Keratinocyte (primary cell): Measurements from ENCODE around the gene ZNF239. TPM values are rescaled to one million over a fixed set of nuclear protein-coding genes. Genes with fewer than 3 reads are reported as not detected.

Source experiments
- DNase-seq: peaks from one replicate; pipeline ENCODE4 v3.0.0-alpha.2; 2011; ENCODE audit warnings: low read depth, missing footprints, low spot score
- FAIRE-seq: peaks from 2 replicates; lab custom pipeline; 2011; peaks lifted over from hg19 to GRCh38; lab: Jason Lieb, UNC
- H2AFZ ChIP-seq: 2 replicates; pipeline ENCODE4 v1.6.0; 2012; ENCODE audit warnings: low read length, control low read depth, inconsistent platforms; ENCODE audit not compliant: control insufficient read depth
- H3K27ac ChIP-seq: 2 replicates; pipeline ENCODE4 v1.5.1; 2011; ENCODE audit warnings: low read length; ENCODE audit not compliant: control insufficient read depth, insufficient read depth
- H3K27me3 ChIP-seq: 3 replicates; pipeline ENCODE4 v1.6.0; 2011; ENCODE audit warnings: low read length; ENCODE audit not compliant: control insufficient read depth, insufficient read depth; ENCODE audit errors: extremely low read depth
- H3K36me3 ChIP-seq, 2 experiments: 2 replicates in 1 of 2; 3 replicates in 1 of 2; pipeline ENCODE4 v1.5.1; 2011; ENCODE audit warnings: low read length in 2 of 2, mild to moderate bottlenecking in 1 of 2; ENCODE audit not compliant: control insufficient read depth in 2 of 2, insufficient read depth in 2 of 2; ENCODE audit errors: extremely low read depth in 1 of 2
- H3K4me1 ChIP-seq: 3 replicates; pipeline ENCODE4 v1.5.1; 2011; ENCODE audit warnings: low read length; ENCODE audit not compliant: control insufficient read depth, insufficient read depth; ENCODE audit errors: extremely low read depth
- H3K4me2 ChIP-seq: 3 replicates; pipeline ENCODE4 v1.6.0; 2011; ENCODE audit warnings: low read depth, low read length; ENCODE audit not compliant: control insufficient read depth, insufficient read depth; ENCODE audit errors: extremely low read depth
- H3K4me3 ChIP-seq, 3 experiments: fragments of 200-600 bp in 1 of 3; sonication (generic) in 1 of 3; 2 replicates in 2 of 3; 3 replicates in 1 of 3; pipeline ENCODE4 v1.5.1; 2011 to 2016; ENCODE audit warnings: low read length in 3 of 3, mild to moderate bottlenecking in 3 of 3, control low read depth in 2 of 3, inconsistent platforms in 1 of 3, low read depth in 1 of 3, mixed read lengths in 1 of 3, mixed run types in 1 of 3, moderate library complexity in 1 of 3; ENCODE audit not compliant: control insufficient read depth in 2 of 3, insufficient read depth in 2 of 3; ENCODE audit errors: extremely low read depth in 1 of 3
- H3K79me2 ChIP-seq: 2 replicates; pipeline ENCODE4 v1.6.0; 2012; ENCODE audit warnings: low read length; ENCODE audit not compliant: control insufficient read depth, insufficient read depth
- H3K9ac ChIP-seq: 3 replicates; pipeline ENCODE4 v1.6.0; 2011; ENCODE audit warnings: low read length; ENCODE audit not compliant: control insufficient read depth, insufficient read depth; ENCODE audit errors: extremely low read depth
- H3K9me1 ChIP-seq: 3 replicates; pipeline ENCODE4 v1.6.0; 2011; ENCODE audit warnings: low read length; ENCODE audit not compliant: control insufficient read depth, insufficient read depth; ENCODE audit errors: extremely low read depth
- H3K9me3 ChIP-seq: 2 replicates; pipeline ENCODE4 v1.5.1; 2012; ENCODE audit warnings: low read depth, low read length; ENCODE audit not compliant: control insufficient read depth
- H4K20me1 ChIP-seq: 3 replicates; pipeline ENCODE4 v1.6.0; 2011; ENCODE audit warnings: low read length; ENCODE audit not compliant: control insufficient read depth, insufficient read depth; ENCODE audit errors: extremely low read depth
- CTCF ChIP-seq, 3 experiments: IDR thresholded peaks in 1 of 3; conservative IDR thresholded peaks in 1 of 3; optimal IDR thresholded peaks in 1 of 3; 2 replicates in 2 of 3; 3 replicates in 1 of 3; pipeline versions ENCODE3 to v1.5.1; 2011; ENCODE audit warnings: low read length in 3 of 3, mild to moderate bottlenecking in 3 of 3, moderate library complexity in 2 of 3, control low read depth in 1 of 3, inconsistent platforms in 1 of 3; ENCODE audit not compliant: insufficient read depth in 2 of 3; ENCODE audit errors: extremely low read depth in 1 of 3
- EZH2 ChIP-seq: IDR thresholded peaks from one replicate; pipeline ENCODE4 v1.6.1; 2012; ENCODE audit warnings: inconsistent platforms, mild to moderate bottlenecking, low read length, moderate library complexity
- dilution Hi-C: fragments of 300-500 bp; cut with MboI; formaldehyde crosslinking; loops from one replicate; pipeline ENCODE4 v1.7.0; 2020; ENCODE audit warnings: low sequenced_read_pairs; ENCODE audit not compliant: extremely low pct_ligation_motif_present
- polyA plus RNA-seq, 5 experiments: library from polyadenylated mRNA; depleted of rRNA in 3 of 5; stranded (reverse) in 3 of 5; stranded (forward) in 1 of 5; unstranded in 1 of 5; fragments of >200 nt; gene quantifications; 1 replicate in 1 of 5; 2 replicates in 3 of 5; 3 replicates in 1 of 5; pipeline versions ENCODE4 v1.2.1 to v1.2.3, GENCODE V29; 2011 to 2012; ENCODE audit warnings: missing spikeins in 2 of 5, low read depth in 1 of 5, low replicate concordance in 1 of 5

ZNF239 gene
- polyA plus RNA-seq, 1 donor (not counting 4 experiments of a cell fraction or from before 2014, with no cell fraction given), result 1.1 TPM

- Histone ChIP-seq H3K4me3 (no peak overlapping the region), H2AFZ (no peak overlapping the region), H3K27me3 (no peaks in the 10 kb centered on the region), H3K9me1 (no peaks in the 10 kb centered on the region), H3K79me2 (no peaks in the 10 kb centered on the region), H3K36me3 (no peaks in the 10 kb centered on the region), H3K9me3 (peaks cover 2% of the 10 kb centered on the region), H3K9ac (no peak overlapping the region), H3K4me1 (peaks cover 3% of the 10 kb centered on the region), H3K4me2 (no peak overlapping the region), H3K27ac (no peak overlapping the region), H4K20me1 (no peaks in the 10 kb centered on the region)
- dilution Hi-C loops, result no loop called here
- FAIRE-seq (no peak), DNase-seq (no peak)
- no peak for TF ChIP-seq CTCF (optimal IDR thresholded peaks at IDR 0.05 in 1 of 3, IDR thresholded peaks at IDR 0.05 in 1 of 3, conservative IDR thresholded peaks at IDR 0.05 in 1 of 3; ENCODE audit: extremely low read depth in 1 of 3, insufficient read depth in 2 of 3, low read length in 3 of 3)
- TF ChIP-seq EZH2, result no peak
These were observed 24.0 kb upstream of the ZNF239 start for GRCh38 chr10:43598446-43598845.

- Histone ChIP-seq H2AFZ (no peak overlapping the region), H3K79me2 (no peaks in the 10 kb centered on the region), H3K4me3 (no peak overlapping the region), H3K36me3 (no peaks in the 10 kb centered on the region), H3K9me3 (peaks cover 2% of the 10 kb centered on the region), H3K4me2 (no peak overlapping the region), H3K9ac (no peak overlapping the region), H4K20me1 (no peaks in the 10 kb centered on the region), H3K9me1 (no peaks in the 10 kb centered on the region), H3K27ac (no peak overlapping the region), H3K4me1 (peaks cover 3% of the 10 kb centered on the region), H3K27me3 (no peaks in the 10 kb centered on the region)
- DNase-seq (no peak), FAIRE-seq (no peak)
- TF ChIP-seq EZH2 (no peak), CTCF (optimal IDR thresholded peaks at IDR 0.05 in 1 of 3, IDR thresholded peaks at IDR 0.05 in 1 of 3, conservative IDR thresholded peaks at IDR 0.05 in 1 of 3; ENCODE audit: extremely low read depth in 1 of 3, insufficient read depth in 2 of 3, low read length in 3 of 3) (no peak)
- dilution Hi-C loops, result no loop called here
These were observed 22.1 kb upstream of the ZNF239 start for GRCh38 chr10:43596546-43596945.
